Choroid plexus epithelial cell (primary cell): Measurements from ENCODE around the gene TEAD2.
A peak's percentile ranks its signal among the peaks of the same experiment; 100 is the strongest.
"Not testable (repeated sequence)": the region's sequence is repeated elsewhere in the genome, so short reads cannot be mapped to it uniquely, and the experiment has no call there.

Experiments
- DNase-seq: peaks from one replicate; pipeline ENCODE4 v3.0.0-alpha.2; 2010; ENCODE audit warnings: low read depth
- H3K4me3 ChIP-seq: 2 replicates; pipeline ENCODE4 v1.5.1; 2011; ENCODE audit warnings: low read depth, mild to moderate bottlenecking, control low read depth, low read length, moderate library complexity
- TF ChIP-seq, protein P1 (sequence below): conservative IDR thresholded peaks from 2 replicates; pipeline ENCODE4 v1.5.1; 2011; ENCODE audit warnings: low read depth, mild to moderate bottlenecking, control low read depth, inconsistent platforms, low read length, moderate library complexity

The TEAD2 gene

DNA sequence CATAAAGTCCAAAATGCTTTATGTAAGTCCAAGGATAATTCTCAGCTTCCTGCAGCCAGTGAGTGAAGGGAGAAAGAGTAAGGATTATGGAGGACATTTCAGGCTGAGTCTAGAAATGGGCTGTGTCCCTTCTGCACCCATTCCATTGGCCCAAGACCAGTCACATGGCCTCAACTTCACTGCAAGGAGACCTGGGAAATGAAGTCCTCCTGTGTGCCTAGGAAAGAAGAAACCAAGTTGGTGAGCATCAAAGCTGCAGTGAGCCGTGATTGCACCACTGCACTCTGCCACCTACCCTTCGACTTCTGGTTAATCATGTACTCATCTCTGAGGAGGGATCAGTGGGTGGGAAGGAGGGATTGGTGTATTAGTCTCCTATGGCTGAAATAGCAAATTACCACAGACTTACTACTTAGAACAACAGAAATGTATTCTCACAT is 30.6 kb downstream of the TEAD2 start:
- peak; percentile 83 for DNase-seq
- TF ChIP-seq, protein P1, sequence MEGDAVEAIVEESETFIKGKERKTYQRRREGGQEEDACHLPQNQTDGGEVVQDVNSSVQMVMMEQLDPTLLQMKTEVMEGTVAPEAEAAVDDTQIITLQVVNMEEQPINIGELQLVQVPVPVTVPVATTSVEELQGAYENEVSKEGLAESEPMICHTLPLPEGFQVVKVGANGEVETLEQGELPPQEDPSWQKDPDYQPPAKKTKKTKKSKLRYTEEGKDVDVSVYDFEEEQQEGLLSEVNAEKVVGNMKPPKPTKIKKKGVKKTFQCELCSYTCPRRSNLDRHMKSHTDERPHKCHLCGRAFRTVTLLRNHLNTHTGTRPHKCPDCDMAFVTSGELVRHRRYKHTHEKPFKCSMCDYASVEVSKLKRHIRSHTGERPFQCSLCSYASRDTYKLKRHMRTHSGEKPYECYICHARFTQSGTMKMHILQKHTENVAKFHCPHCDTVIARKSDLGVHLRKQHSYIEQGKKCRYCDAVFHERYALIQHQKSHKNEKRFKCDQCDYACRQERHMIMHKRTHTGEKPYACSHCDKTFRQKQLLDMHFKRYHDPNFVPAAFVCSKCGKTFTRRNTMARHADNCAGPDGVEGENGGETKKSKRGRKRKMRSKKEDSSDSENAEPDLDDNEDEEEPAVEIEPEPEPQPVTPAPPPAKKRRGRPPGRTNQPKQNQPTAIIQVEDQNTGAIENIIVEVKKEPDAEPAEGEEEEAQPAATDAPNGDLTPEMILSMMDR: no peak
- no peak overlapping the region for H3K4me3 ChIP-seq

DNA sequence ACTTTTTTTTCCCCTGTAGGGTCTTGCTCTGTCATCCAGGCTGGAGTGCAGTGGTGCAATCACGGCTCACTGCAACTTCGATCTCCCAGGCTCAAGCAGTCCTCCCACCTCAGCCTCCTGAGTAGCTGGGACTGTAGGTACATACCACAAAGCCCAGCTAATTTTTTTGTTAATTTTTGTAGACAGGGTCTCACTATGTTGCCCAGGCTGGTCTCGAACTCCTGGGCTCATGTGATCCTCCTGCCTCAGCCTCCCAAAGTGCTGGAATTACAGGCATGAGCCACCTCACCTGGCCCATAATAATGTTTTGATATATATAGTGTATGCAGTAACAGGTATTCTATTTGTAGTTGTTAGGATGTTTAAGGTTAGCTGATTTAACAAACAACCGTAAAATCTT is 31.0 kb downstream of the TEAD2 start:
- not testable (repeated sequence) for H3K4me3 ChIP-seq, DNase-seq

DNA sequence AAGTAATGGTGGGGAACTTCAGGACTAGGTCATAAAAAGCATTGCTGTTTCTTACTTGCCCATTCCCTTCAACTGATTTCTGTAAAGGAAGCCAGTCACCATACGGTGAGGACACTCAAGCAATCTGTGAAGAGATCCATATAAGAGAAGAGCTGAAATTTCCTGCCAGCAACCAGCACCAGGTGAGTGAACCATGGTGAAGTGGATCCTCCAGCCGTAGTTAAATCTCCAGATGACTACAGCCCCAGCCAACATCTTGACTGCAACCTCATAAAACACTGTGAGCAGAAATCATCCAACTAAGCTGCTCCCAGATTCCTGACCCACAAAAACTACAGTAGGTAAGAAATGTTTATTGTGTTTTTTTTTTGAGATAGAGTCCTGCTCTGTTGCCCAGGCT is 33.5 kb downstream of the TEAD2 start:
- DNase-seq: no peak
- no peak overlapping the region for H3K4me3 ChIP-seq
- TF ChIP-seq, protein P1: no peak

- H3K4me3 ChIP-seq: no peak overlapping the region
- TF ChIP-seq, protein P1: peak; percentile 75
- peak; percentile 61 for DNase-seq
Observed at GRCh38 chr19:49327878-49328544, 34.2 kb downstream of the TEAD2 start.

- no peak overlapping the region for H3K4me3 ChIP-seq
- no peak for DNase-seq
- TF ChIP-seq, protein P1: no peak
Observed at GRCh38 chr19:49326165-49326704, 36.0 kb downstream of the TEAD2 start.

GRCh38 chr19:49325756-49326155 is 36.5 kb downstream of the TEAD2 start:
- DNase-seq, H3K4me3 ChIP-seq: not testable (repeated sequence)

- no peak within 1 kb of the TSS for H3K4me3 ChIP-seq
- DNase-seq: no peak
- TF ChIP-seq, protein P1: no peak
Observed at GRCh38 chr19:49324801-49325576, 37.2 kb downstream of the TEAD2 start, which contains the start of gene SLC6A16. SLC6A16 (minus strand) TSS chr19:49325191; CDS start chr19:49311347, 13,844 bp downstream.
